Measurements from ENCODE around the gene KCTD1. TPM values are rescaled to one million over a fixed set of nuclear protein-coding genes. Genes with fewer than 3 reads are reported as not detected.

KCTD1 gene
- total and polyA plus RNA-seq, 10 of the 15 experiments (the other 5 are each of a cell fraction or from before 2014, with no cell fraction given) = 1.5 to 13.4 (median 5.5) TPM

- TF ChIP-seq TCF3 (IDR thresholded peaks at IDR 0.05; ENCODE audit: borderline replicate concordance, insufficient read depth, low read depth, low read length) (0 out of 2 replicates have a peak, but pooled peaks have one; percentile 31), ZBTB11 (CRISPR knock-in tag; IDR thresholded peaks at IDR 0.05) (no peak), NFYA (IDR thresholded peaks at IDR 0.05; ENCODE audit: borderline replicate concordance, low read depth, low read length) (no peak)
- Histone ChIP-seq H3K9me3 (replicated peaks; ENCODE audit: control insufficient read depth, insufficient read depth, low read length) (no peaks in the 10 kb centered on the region), H3K4me1 (ENCODE audit: control insufficient read depth, insufficient read depth, low read length) (peaks cover 44% of the 10 kb centered on the region), H3K4me3 (no peak overlapping the region), H4K20me1 (ENCODE audit: control insufficient read depth, insufficient read depth) (no peaks in the 10 kb centered on the region), H3K79me2 (ENCODE audit: control insufficient read depth, insufficient read depth, low read length) (no peaks in the 10 kb centered on the region), H3K9ac (ENCODE audit: control insufficient read depth, insufficient read depth, low read length) (no peak overlapping the region), H3K36me3 (ENCODE audit: control insufficient read depth in 2 of 2, insufficient read depth in 2 of 2, low read length in 1 of 2) (peaks cover 0 to 2% of the 10 kb centered on the region in 2 experiments; a peak in 1 of 4 replicates), H3K4me2 (ENCODE audit: control insufficient read depth, insufficient read depth) (peak overlapping the region; percentile 52; the same call in 1 of the 2 replicates), H3K27me3 (replicated peaks in 1 of 2; ENCODE audit: control insufficient read depth in 2 of 2, insufficient read depth in 2 of 2, low read length in 1 of 2) (no peaks in the 10 kb centered on the region), H2AFZ (ENCODE audit: control insufficient read depth, low read depth, low read length) (peak overlapping the region; percentile 79), H3K27ac (ENCODE audit: control insufficient read depth, insufficient read depth) (peak overlapping the region; percentile 75)
- ChIA-PET RAD21 (ENCODE audit: unreplicated experiment) (interaction anchor here (1.3 to 1.5 kb wide), 2 partner anchors 19 to 89 kb away, joined by 3 to 4 read pairs; partner anchors contain the start of gene KCTD1), POLR2A (interaction anchor here (1.3 kb wide), 2 partner anchors 11 to 35 kb away, joined by 4 read pairs; no protein-coding TSS in a partner anchor), SMC1A (ENCODE audit: uncharacterized antibody, unreplicated experiment) (interaction anchor here (0.8 to 3.1 kb wide), 3 partner anchors 9 to 52 kb away, joined by 3 to 21 read pairs (median 4); no protein-coding TSS in a partner anchor), CTCF (interaction anchor here (1.2 to 2.5 kb wide), 5 partner anchors 11 to 89 kb away, joined by 3 to 13 read pairs (median 5); partner anchors contain the start of gene KCTD1)
- 97% methylated on average over 12 of the region's 12 CpGs for WGBS (ENCODE audit: insufficient coverage, insufficient replicate concordance, low lambda C conversion rate, missing lambda C conversion rate)
- ATAC-seq (no peak), DNase-seq (ENCODE audit: low read depth, low spot score) (no peak), FAIRE-seq (no peak)
- in situ Hi-C loops (cut with MboI) = no loop called here
- no TSS peak for BruUV-seq (replicated peaks)
- intact Hi-C loops (cut with micrococcal nuclease; ENCODE audit: unreplicated experiment) = no loop called here
These were observed 89.0 kb downstream of the KCTD1 start for GRCh38 chr18:26459340-26459739.
